Epithelial cell of esophagus (primary cell): ENCODE measurements around the gene LPIN1.

Experiments
- DNase-seq: peaks from one replicate; pipeline ENCODE4 v3.0.0; 2010; ENCODE audit warnings: low read depth
- H3K4me3 ChIP-seq: 2 replicates; pipeline ENCODE4 v1.5.1; 2011; ENCODE audit warnings: mild to moderate bottlenecking, low read length, control low read depth
- CTCF ChIP-seq: IDR thresholded peaks from 2 replicates; pipeline ENCODE4 v1.5.1; 2011; ENCODE audit warnings: low read depth, mild to moderate bottlenecking, low read length, control low read depth, inconsistent platforms; ENCODE audit not compliant: insufficient read depth; ENCODE audit errors: missing control alignments

The LPIN1 gene

GRCh38 chr2:11715987-11716652 is 30.3 kb upstream of the LPIN1 start:
- no peak for TF ChIP-seq CTCF
- DNase-seq, result no peak
- H3K4me3 ChIP-seq, result no peak overlapping the region

GRCh38 chr2:11716689-11717321 is 29.6 kb upstream of the LPIN1 start:
- H3K4me3 ChIP-seq, result no peak overlapping the region
- DNase-seq, result peak; percentile 20
- TF ChIP-seq CTCF, result no peak

- TF ChIP-seq CTCF, result no peak
- DNase-seq, result no peak
- no peak overlapping the region for H3K4me3 ChIP-seq
Measured at GRCh38 chr2:11717623-11718022, 28.8 kb upstream of the LPIN1 start.

GRCh38 chr2:11718606-11719005 is 27.8 kb upstream of the LPIN1 start:
- no peak overlapping the region for H3K4me3 ChIP-seq
- no peak for TF ChIP-seq CTCF
- no peak for DNase-seq

GRCh38 chr2:11719230-11719977 is 27.0 kb upstream of the LPIN1 start:
- no peak overlapping the region for H3K4me3 ChIP-seq
- no peak for TF ChIP-seq CTCF
- no peak for DNase-seq

GRCh38 chr2:11720752-11721151 is 25.7 kb upstream of the LPIN1 start:
- no peak overlapping the region for H3K4me3 ChIP-seq
- peak; percentile 36 for DNase-seq
- TF ChIP-seq CTCF, result no peak
